Left ventricle myocardium superior (tissue), 1 donor: ENCODE measurements around the gene UMAD1. TPM values are rescaled to one million over a fixed set of nuclear protein-coding genes. Genes with fewer than 3 reads are reported as not detected.

ENCODE experiments used
- ATAC-seq: fragments of 200-7000 bp; cut with Tn5 transposase; one replicate; pipeline ENCODE4 v1.9.1; 2020; ENCODE audit warnings: mild to moderate bottlenecking, moderate library complexity
- DNase-seq: peaks from one replicate; pipeline ENCODE4 v3.0.0-alpha.2; 2020
- intact Hi-C: fragments of 100-400 bp; cut with micrococcal nuclease; formaldehyde crosslinking; loops from one replicate; pipeline ENCODE4 v1.11.0; 2022
- total RNA-seq: library from RNA; stranded (reverse); fragmentation: NEBNext Ultra II Directional; extraction: Animal tissue kit (Norgen Biotek cat#: 25700); gene quantifications from one replicate; pipeline ENCODE4 v1.2.1, GENCODE V29; 2021
- donor health status: DM: no; HTN: yes; CAD: no; lungs with severe emphysema.

UMAD1 gene
- total RNA-seq, 1 donor from 2014 or later, result 14.4 TPM

DNA sequence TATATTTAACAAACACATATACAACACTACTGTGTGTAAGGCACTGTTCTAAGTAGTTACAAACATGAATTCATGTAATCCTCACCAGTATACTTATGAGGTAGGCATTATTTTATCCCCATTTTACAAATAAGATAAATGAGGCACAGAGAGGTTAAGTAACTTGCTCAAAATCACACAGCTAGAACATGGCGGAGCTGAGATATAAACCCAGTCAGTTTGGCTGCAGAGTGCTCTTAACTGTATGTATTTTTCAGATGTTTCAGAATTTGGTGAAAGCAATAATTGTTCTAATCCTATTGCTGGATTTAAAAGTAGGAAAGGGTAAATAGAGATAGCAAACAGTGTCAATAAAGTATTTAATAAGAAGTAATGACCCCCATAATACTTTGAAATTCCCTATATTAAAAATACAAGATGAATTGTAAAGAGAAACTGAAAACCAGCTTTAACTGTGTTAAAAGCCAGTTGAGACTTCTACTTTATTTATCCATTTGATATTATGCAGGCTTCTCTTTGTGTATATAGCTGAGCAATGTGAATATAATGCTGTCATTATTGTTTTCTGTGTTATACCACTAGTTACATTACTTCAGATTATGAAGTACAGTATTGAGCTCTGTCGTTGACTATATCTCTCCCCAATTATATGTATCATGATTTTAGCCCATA, 110.2 kb downstream of the UMAD1 start:
- no peak for ATAC-seq
- intact Hi-C loops, result no loop called here
- no peak for DNase-seq

- no peak for ATAC-seq
- DNase-seq, result no peak
- intact Hi-C loops, result no loop called here
Observed at GRCh38 chr7:7751243-7752092, 110.9 kb downstream of the UMAD1 start.

DNA sequence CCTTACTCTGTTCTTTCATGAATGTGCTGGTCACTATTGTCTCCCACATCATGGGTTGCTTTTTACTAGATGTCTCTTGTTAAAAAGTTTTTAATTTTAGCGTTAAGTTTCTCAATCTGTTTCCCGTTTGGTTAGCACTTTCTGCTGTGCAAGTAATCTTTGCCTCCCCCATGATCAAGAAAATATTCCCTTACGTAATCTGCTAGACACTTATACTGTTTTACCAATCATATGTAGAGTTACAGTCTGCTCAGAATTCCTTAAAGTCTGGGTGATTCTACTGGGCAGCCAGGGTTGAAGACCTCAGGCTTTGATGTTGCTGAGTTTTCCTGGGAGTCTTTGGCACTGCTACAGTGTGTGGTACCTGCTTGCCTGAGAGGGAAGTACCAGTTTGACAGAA, 116.0 kb downstream of the UMAD1 start:
- ATAC-seq (no peak), DNase-seq (no peak)
- intact Hi-C loops, result no loop called here

DNA sequence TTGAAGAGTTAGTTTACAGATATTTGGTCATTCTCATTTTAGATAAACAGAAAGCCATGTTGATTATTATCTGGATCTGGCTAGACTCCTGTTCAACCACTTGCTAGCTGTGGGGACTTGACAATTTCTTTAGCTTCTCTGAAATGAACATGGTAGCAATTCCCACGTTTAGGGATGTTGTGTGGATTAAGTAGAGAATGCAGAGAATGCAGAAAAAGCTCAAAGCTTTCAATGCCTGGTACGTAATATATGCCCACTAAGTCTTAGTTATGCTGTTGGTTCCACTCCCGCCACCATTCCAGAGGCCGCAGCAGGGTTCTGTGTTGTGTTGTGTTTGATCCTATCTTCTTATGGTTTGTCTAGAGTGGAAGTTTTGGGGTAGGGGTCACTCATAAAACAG, 117.0 kb downstream of the UMAD1 start:
- ATAC-seq (no peak), DNase-seq (no peak)
- intact Hi-C loops, result no loop called here

- intact Hi-C loops, result loop anchor here (5.0 kb wide), 1 partner anchor 79 kb away; no protein-coding TSS in a partner anchor
- DNase-seq (no peak), ATAC-seq (peak; percentile 74)
Observed at GRCh38 chr7:7761340-7761973, 120.9 kb downstream of the UMAD1 start.

DNA sequence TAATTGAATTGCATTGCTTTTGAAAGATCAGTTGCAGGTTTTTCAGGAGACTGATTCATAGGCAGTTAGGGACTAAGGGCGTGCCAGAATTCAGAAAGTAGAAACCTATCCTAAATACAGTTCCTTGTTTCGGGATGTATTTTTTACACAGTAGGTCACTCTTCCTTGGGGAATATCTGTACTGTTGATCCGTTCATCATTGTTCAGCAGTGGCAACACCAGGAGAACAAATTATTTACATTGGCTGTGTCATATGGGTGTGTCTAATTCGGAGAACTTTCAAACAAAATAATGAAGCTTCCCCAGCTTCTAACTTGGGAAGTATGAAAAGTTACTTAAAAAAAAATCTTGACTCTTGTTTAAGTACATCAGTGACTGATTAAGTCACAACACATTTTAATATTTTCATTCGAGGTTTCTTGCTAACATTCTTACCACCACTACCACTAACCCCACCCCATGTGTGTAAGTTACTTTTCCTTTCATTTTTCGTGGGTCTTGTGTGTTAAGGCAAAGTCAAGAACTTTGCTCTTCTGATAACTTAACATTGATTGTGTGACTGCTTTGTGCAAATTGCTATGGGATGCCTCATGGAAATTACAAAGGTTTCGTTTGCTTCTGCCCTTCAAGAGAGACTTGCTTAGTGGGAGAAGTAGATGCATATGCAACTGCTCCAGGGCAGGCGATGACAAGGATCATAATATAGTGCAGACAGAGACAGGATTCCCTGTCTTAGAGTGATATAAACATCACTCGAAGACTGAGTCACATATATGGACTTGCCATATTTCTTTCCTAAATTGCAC, 121.6 kb downstream of the UMAD1 start:
- DNase-seq (no peak), ATAC-seq (peak; percentile 71)
- intact Hi-C loops, result loop anchor here (5.0 kb wide), 1 partner anchor 80 kb away; no protein-coding TSS in a partner anchor

DNA sequence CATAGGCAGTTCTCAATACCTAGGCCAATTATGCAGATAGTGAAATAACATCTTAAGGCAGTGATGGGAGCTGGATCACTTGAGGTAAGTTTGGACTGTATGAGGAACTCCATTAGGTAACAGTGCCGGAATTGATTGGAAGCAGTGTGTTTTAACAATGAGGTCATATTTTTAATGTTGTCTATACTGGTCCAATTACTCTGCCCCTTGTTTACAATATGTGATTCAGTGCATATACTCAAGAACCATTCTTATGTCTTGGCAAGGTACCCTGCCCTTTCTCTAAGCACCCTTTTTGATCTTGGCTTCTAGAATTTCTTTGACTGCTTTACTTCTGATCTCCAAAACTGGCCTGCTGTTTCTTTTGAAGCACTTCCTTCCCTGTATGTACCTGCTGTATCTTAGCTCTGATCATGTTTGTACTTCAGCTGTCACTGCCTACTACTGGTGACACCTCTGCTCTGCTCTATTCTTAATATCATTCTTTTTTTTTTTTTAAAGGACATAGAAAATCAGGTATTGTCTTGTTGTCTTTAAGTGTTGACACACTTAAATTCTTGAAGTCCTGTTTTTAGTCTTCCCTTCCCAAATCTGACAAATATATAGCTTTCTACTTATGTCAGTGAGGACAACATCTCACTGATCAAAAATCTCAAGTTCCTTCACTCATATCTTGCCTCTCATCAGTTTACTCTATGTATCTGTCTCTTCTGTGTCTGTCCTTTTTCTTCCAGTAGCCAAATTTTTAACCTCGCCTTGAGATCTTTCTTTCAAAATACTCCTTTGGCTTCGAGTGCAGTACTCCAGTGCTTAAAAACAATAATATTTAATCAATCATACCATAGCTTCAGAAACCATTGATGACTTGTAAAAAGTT, 124.2 kb downstream of the UMAD1 start:
- DNase-seq (no peak), ATAC-seq (no peak)
- intact Hi-C loops, result loop anchor here (5.0 kb wide), 1 partner anchor 82 kb away; no protein-coding TSS in a partner anchor

- intact Hi-C loops, result no loop called here
- DNase-seq (no peak), ATAC-seq (no peak)
Observed at GRCh38 chr7:7765422-7765821, 124.9 kb downstream of the UMAD1 start.

- DNase-seq (no peak), ATAC-seq (no peak)
- intact Hi-C loops, result no loop called here
Observed at GRCh38 chr7:7766671-7767070, 126.1 kb downstream of the UMAD1 start.

- DNase-seq (no peak), ATAC-seq (no peak)
- intact Hi-C loops, result no loop called here
Observed at GRCh38 chr7:7768977-7769709, 128.6 kb downstream of the UMAD1 start.

DNA sequence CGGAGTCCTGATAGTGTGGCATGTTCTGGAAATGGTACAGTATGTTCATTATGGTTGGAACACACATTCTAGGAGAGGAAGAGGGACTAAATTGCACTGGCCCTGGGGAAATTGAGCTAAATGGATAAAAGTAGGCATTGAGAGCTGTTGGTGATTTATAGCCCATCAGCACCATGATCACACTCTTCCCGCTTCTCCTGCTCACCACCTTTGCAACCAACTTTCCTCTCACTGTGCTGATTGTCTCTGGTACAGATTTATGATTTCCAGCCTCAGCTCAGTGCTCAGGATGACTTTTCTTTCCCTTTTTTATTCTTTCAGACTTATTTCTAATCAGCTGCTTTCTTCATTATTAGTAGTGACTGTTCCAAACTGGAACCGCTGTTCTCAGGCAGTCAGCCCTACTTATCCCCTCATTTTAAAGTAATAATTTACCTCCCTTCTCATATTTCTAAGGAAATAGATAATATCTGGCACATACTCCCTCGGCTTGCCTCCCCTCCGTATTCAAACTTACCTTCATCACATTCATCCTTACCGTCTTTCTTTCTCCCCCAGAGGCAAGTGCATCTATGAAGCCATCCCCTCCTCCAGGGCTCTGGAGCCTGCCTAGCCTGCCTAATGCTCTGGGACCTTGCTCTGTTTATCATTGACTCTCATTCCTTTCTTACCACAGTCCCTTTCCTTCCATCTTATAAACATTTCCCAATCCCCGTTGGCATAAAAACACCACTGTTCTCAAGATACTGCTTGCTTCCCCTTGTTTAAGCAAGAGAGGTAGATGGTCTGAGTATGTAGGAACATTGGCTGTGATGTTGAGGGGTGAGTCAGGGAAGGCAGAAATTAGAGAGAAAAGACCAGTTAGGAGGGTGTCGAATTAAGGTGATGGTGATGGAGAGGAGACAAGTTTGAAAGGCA, 129.4 kb downstream of the UMAD1 start:
- ATAC-seq (no peak), DNase-seq (no peak)
- intact Hi-C loops, result no loop called here

DNA sequence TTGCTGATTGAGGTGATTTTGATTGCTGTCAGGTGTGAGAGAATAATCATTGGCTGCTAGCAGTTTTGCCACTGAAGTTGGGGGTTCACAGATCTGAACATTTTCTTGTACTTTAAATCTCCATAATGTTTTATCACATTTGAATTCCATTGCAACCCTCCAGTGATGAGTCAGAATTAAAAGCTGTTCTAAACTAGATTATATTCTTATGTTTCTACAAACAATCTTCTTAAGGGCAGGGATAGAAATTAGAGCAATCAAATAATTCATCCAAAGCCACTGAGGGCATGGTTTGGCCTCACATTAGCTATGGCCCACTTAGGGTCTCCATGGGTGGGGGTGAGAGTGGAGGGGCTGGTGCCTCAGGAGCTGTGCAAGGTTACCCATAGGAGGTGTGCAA, 130.9 kb downstream of the UMAD1 start:
- ATAC-seq (no peak), DNase-seq (no peak)
- intact Hi-C loops, result no loop called here

- intact Hi-C loops, result no loop called here
- ATAC-seq (no peak), DNase-seq (no peak)
Observed at GRCh38 chr7:7772397-7772821, 131.9 kb downstream of the UMAD1 start.

GRCh38 chr7:7773334-7774309, 133.1 kb downstream of the UMAD1 start:
- no peak for ATAC-seq
- no peak for DNase-seq
- intact Hi-C loops, result no loop called here

- intact Hi-C loops, result no loop called here
- ATAC-seq (no peak), DNase-seq (no peak)
Observed at GRCh38 chr7:7779888-7780287, 139.3 kb downstream of the UMAD1 start.

- DNase-seq (no peak), ATAC-seq (no peak)
- intact Hi-C loops, result no loop called here
Observed at GRCh38 chr7:7783001-7783400, 142.4 kb downstream of the UMAD1 start.
